Measurements from ENCODE around the gene VDR. TPM values are rescaled to one million over a fixed set of nuclear protein-coding genes. Genes with fewer than 3 reads are reported as not detected.

The VDR gene
- total RNA-seq, 1 donor from 2014 or later, result not detected

- Mint-ChIP-seq H3K9me3 (ENCODE audit: unreplicated experiment) (peaks cover 4% of the 10 kb centered on the region), H3K4me1 (ENCODE audit: low read depth, unreplicated experiment) (no peaks in the 10 kb centered on the region), H3K27me3 (ENCODE audit: unreplicated experiment) (no peaks in the 10 kb centered on the region), H3K36me3 (ENCODE audit: unreplicated experiment) (no peaks in the 10 kb centered on the region), H3K4me3 (ENCODE audit: unreplicated experiment) (no peak overlapping the region), H3K27ac (ENCODE audit: unreplicated experiment) (no peak overlapping the region)
- no peak for TF ChIP-seq CTCF (IDR thresholded peaks at IDR 0.05; ENCODE audit: partially characterized antibody, unreplicated experiment)
- DNase-seq, result no peak
Observed at GRCh38 chr12:47885012-47885501, 19.7 kb downstream of the VDR start.

GRCh38 chr12:47884501-47884900, 20.3 kb downstream of the VDR start:
- DNase-seq, result no peak
- TF ChIP-seq CTCF (IDR thresholded peaks at IDR 0.05; ENCODE audit: partially characterized antibody, unreplicated experiment), result no peak
- no peaks in the 10 kb centered on the region for H3K27me3 Mint-ChIP-seq (ENCODE audit: unreplicated experiment)
- H3K4me3 Mint-ChIP-seq (ENCODE audit: unreplicated experiment), result no peak overlapping the region
- H3K36me3 Mint-ChIP-seq (ENCODE audit: unreplicated experiment), result no peaks in the 10 kb centered on the region
- peaks cover 4% of the 10 kb centered on the region for H3K9me3 Mint-ChIP-seq (ENCODE audit: unreplicated experiment)
- no peaks in the 10 kb centered on the region for H3K4me1 Mint-ChIP-seq (ENCODE audit: low read depth, unreplicated experiment)
- H3K27ac Mint-ChIP-seq (ENCODE audit: unreplicated experiment), result no peak overlapping the region

GRCh38 chr12:47883663-47884195, 21.1 kb downstream of the VDR start:
- no peak for TF ChIP-seq CTCF (IDR thresholded peaks at IDR 0.05; ENCODE audit: partially characterized antibody, unreplicated experiment)
- H3K4me3 Mint-ChIP-seq (ENCODE audit: unreplicated experiment), result no peak overlapping the region
- no peak for DNase-seq
- peaks cover 4% of the 10 kb centered on the region for H3K9me3 Mint-ChIP-seq (ENCODE audit: unreplicated experiment)
- H3K27me3 Mint-ChIP-seq (ENCODE audit: unreplicated experiment), result no peaks in the 10 kb centered on the region
- no peaks in the 10 kb centered on the region for H3K4me1 Mint-ChIP-seq (ENCODE audit: low read depth, unreplicated experiment)
- no peak overlapping the region for H3K27ac Mint-ChIP-seq (ENCODE audit: unreplicated experiment)
- H3K36me3 Mint-ChIP-seq (ENCODE audit: unreplicated experiment), result no peaks in the 10 kb centered on the region

- no peak overlapping the region for H3K4me3 Mint-ChIP-seq (ENCODE audit: unreplicated experiment)
- no peaks in the 10 kb centered on the region for H3K27me3 Mint-ChIP-seq (ENCODE audit: unreplicated experiment)
- H3K4me1 Mint-ChIP-seq (ENCODE audit: low read depth, unreplicated experiment), result no peaks in the 10 kb centered on the region
- peaks cover 4% of the 10 kb centered on the region for H3K9me3 Mint-ChIP-seq (ENCODE audit: unreplicated experiment)
- TF ChIP-seq CTCF (IDR thresholded peaks at IDR 0.05; ENCODE audit: partially characterized antibody, unreplicated experiment), result no peak
- no peaks in the 10 kb centered on the region for H3K36me3 Mint-ChIP-seq (ENCODE audit: unreplicated experiment)
- no peak for DNase-seq
- no peak overlapping the region for H3K27ac Mint-ChIP-seq (ENCODE audit: unreplicated experiment)
Observed at GRCh38 chr12:47882781-47883546, 21.8 kb downstream of the VDR start.

- H3K36me3 Mint-ChIP-seq (ENCODE audit: unreplicated experiment), result no peaks in the 10 kb centered on the region
- H3K9me3 Mint-ChIP-seq (ENCODE audit: unreplicated experiment), result peaks cover 5% of the 10 kb centered on the region
- no peak for DNase-seq
- H3K4me3 Mint-ChIP-seq (ENCODE audit: unreplicated experiment), result peak overlapping the region; percentile 34
- TF ChIP-seq CTCF (IDR thresholded peaks at IDR 0.05; ENCODE audit: partially characterized antibody, unreplicated experiment), result no peak
- no peak overlapping the region for H3K27ac Mint-ChIP-seq (ENCODE audit: unreplicated experiment)
- H3K27me3 Mint-ChIP-seq (ENCODE audit: unreplicated experiment), result no peaks in the 10 kb centered on the region
- no peaks in the 10 kb centered on the region for H3K4me1 Mint-ChIP-seq (ENCODE audit: low read depth, unreplicated experiment)
Observed at GRCh38 chr12:47881826-47882427, 22.9 kb downstream of the VDR start.
